ENCODE data around the gene NLRC4.
"Not testable (repeated sequence)": the region's sequence is repeated elsewhere in the genome, so short reads cannot be mapped to it uniquely, and the experiment has no call there.

The NLRC4 gene
- 0 reads per million in 3 donors for total RNA-seq

- no peaks in the 10 kb centered on the region for H3K36me3 ChIP-seq (ENCODE audit: control insufficient read depth, insufficient read depth, low read length)
- H3K4me3 ChIP-seq (ENCODE audit: insufficient read depth, low read depth, low read length, poor library complexity, severe bottlenecking): no peak within 1 kb of the TSS
- H3K4me1 ChIP-seq (ENCODE audit: control insufficient read depth, insufficient read depth, low read length, poor library complexity, severe bottlenecking): no peaks in the 10 kb centered on the region
- H3K9me3 ChIP-seq (ENCODE audit: control insufficient read depth, low read length): no peaks in the 10 kb centered on the region
- no peaks in the 10 kb centered on the region for H3K27me3 ChIP-seq (replicated peaks; ENCODE audit: control insufficient read depth, insufficient read depth, low read length, poor library complexity, severe bottlenecking)
- no peak for DNase-seq
- H3K27ac ChIP-seq (ENCODE audit: insufficient read depth, low read length, poor library complexity, severe bottlenecking): no peak within 1 kb of the TSS
Measured at GRCh38 chr2:32264422-32265105, at the start of gene NLRC4. Gene NLRC4, minus strand, starts transcription at chr2:32264886. Its CDS starts 8,111 bp downstream, at chr2:32256775.

- H3K27me3 ChIP-seq (replicated peaks; ENCODE audit: control insufficient read depth, insufficient read depth, low read length, poor library complexity, severe bottlenecking): no peaks in the 10 kb centered on the region
- H3K4me1 ChIP-seq (ENCODE audit: control insufficient read depth, insufficient read depth, low read length, poor library complexity, severe bottlenecking): no peaks in the 10 kb centered on the region
- H3K9me3 ChIP-seq (ENCODE audit: control insufficient read depth, low read length): no peaks in the 10 kb centered on the region
- H3K36me3 ChIP-seq (ENCODE audit: control insufficient read depth, insufficient read depth, low read length): peaks cover 13% of the 10 kb centered on the region
- no peak for DNase-seq
- no peak overlapping the region for H3K27ac ChIP-seq (ENCODE audit: insufficient read depth, low read length, poor library complexity, severe bottlenecking)
- no peak overlapping the region for H3K4me3 ChIP-seq (ENCODE audit: insufficient read depth, low read depth, low read length, poor library complexity, severe bottlenecking)
Measured at GRCh38 chr2:32310577-32310976, 45.9 kb upstream of the NLRC4 start.

GRCh38 chr2:32293966-32294562 is 29.4 kb upstream of the NLRC4 start:
- H3K4me3 ChIP-seq (ENCODE audit: insufficient read depth, low read depth, low read length, poor library complexity, severe bottlenecking); H3K9me3 ChIP-seq (ENCODE audit: control insufficient read depth, low read length); H3K4me1 ChIP-seq (ENCODE audit: control insufficient read depth, insufficient read depth, low read length, poor library complexity, severe bottlenecking); H3K27ac ChIP-seq (ENCODE audit: insufficient read depth, low read length, poor library complexity, severe bottlenecking); DNase-seq; H3K27me3 ChIP-seq (replicated peaks; ENCODE audit: control insufficient read depth, insufficient read depth, low read length, poor library complexity, severe bottlenecking): not testable (repeated sequence)
- H3K36me3 ChIP-seq (ENCODE audit: control insufficient read depth, insufficient read depth, low read length): peaks cover 37% of the 10 kb centered on the region

- not testable (repeated sequence) for H3K4me1 ChIP-seq (ENCODE audit: control insufficient read depth, insufficient read depth, low read length, poor library complexity, severe bottlenecking); H3K9me3 ChIP-seq (ENCODE audit: control insufficient read depth, low read length); H3K27me3 ChIP-seq (replicated peaks; ENCODE audit: control insufficient read depth, insufficient read depth, low read length, poor library complexity, severe bottlenecking); H3K4me3 ChIP-seq (ENCODE audit: insufficient read depth, low read depth, low read length, poor library complexity, severe bottlenecking); DNase-seq; H3K27ac ChIP-seq (ENCODE audit: insufficient read depth, low read length, poor library complexity, severe bottlenecking)
- peaks cover 36% of the 10 kb centered on the region for H3K36me3 ChIP-seq (ENCODE audit: control insufficient read depth, insufficient read depth, low read length)
Measured at GRCh38 chr2:32293493-32293892, 28.8 kb upstream of the NLRC4 start.

GRCh38 chr2:32291746-32292145 is 27.1 kb upstream of the NLRC4 start:
- no peak overlapping the region for H3K27ac ChIP-seq (ENCODE audit: insufficient read depth, low read length, poor library complexity, severe bottlenecking)
- no peaks in the 10 kb centered on the region for H3K9me3 ChIP-seq (ENCODE audit: control insufficient read depth, low read length)
- no peaks in the 10 kb centered on the region for H3K27me3 ChIP-seq (replicated peaks; ENCODE audit: control insufficient read depth, insufficient read depth, low read length, poor library complexity, severe bottlenecking)
- DNase-seq: no peak
- H3K4me3 ChIP-seq (ENCODE audit: insufficient read depth, low read depth, low read length, poor library complexity, severe bottlenecking): no peak overlapping the region
- H3K36me3 ChIP-seq (ENCODE audit: control insufficient read depth, insufficient read depth, low read length): peaks cover 31% of the 10 kb centered on the region
- no peaks in the 10 kb centered on the region for H3K4me1 ChIP-seq (ENCODE audit: control insufficient read depth, insufficient read depth, low read length, poor library complexity, severe bottlenecking)

- Histone ChIP-seq H3K9me3 (ENCODE audit: control insufficient read depth, low read length) (no peaks in the 10 kb centered on the region), H3K36me3 (ENCODE audit: control insufficient read depth, insufficient read depth, low read length) (peaks cover 21% of the 10 kb centered on the region), H3K4me1 (ENCODE audit: control insufficient read depth, insufficient read depth, low read length, poor library complexity, severe bottlenecking) (no peaks in the 10 kb centered on the region), H3K27me3 (replicated peaks; ENCODE audit: control insufficient read depth, insufficient read depth, low read length, poor library complexity, severe bottlenecking) (no peaks in the 10 kb centered on the region), H3K27ac (ENCODE audit: insufficient read depth, low read length, poor library complexity, severe bottlenecking) (no peak overlapping the region), H3K4me3 (ENCODE audit: insufficient read depth, low read depth, low read length, poor library complexity, severe bottlenecking) (no peak overlapping the region)
- DNase-seq: no peak
Measured at GRCh38 chr2:32290000-32290339, 25.3 kb upstream of the NLRC4 start.

GRCh38 chr2:32289165-32289999 is 24.7 kb upstream of the NLRC4 start:
- no peak overlapping the region for H3K27ac ChIP-seq (ENCODE audit: insufficient read depth, low read length, poor library complexity, severe bottlenecking)
- no peak for DNase-seq
- H3K36me3 ChIP-seq (ENCODE audit: control insufficient read depth, insufficient read depth, low read length): peaks cover 21% of the 10 kb centered on the region
- H3K27me3 ChIP-seq (replicated peaks; ENCODE audit: control insufficient read depth, insufficient read depth, low read length, poor library complexity, severe bottlenecking): no peaks in the 10 kb centered on the region
- no peaks in the 10 kb centered on the region for H3K4me1 ChIP-seq (ENCODE audit: control insufficient read depth, insufficient read depth, low read length, poor library complexity, severe bottlenecking)
- H3K9me3 ChIP-seq (ENCODE audit: control insufficient read depth, low read length): no peaks in the 10 kb centered on the region
- H3K4me3 ChIP-seq (ENCODE audit: insufficient read depth, low read depth, low read length, poor library complexity, severe bottlenecking): no peak overlapping the region

- H3K27ac ChIP-seq (ENCODE audit: insufficient read depth, low read length, poor library complexity, severe bottlenecking): no peak overlapping the region
- H3K4me1 ChIP-seq (ENCODE audit: control insufficient read depth, insufficient read depth, low read length, poor library complexity, severe bottlenecking): no peaks in the 10 kb centered on the region
- no peaks in the 10 kb centered on the region for H3K36me3 ChIP-seq (ENCODE audit: control insufficient read depth, insufficient read depth, low read length)
- H3K27me3 ChIP-seq (replicated peaks; ENCODE audit: control insufficient read depth, insufficient read depth, low read length, poor library complexity, severe bottlenecking): no peaks in the 10 kb centered on the region
- H3K4me3 ChIP-seq (ENCODE audit: insufficient read depth, low read depth, low read length, poor library complexity, severe bottlenecking): no peak overlapping the region
- no peak for DNase-seq
- no peaks in the 10 kb centered on the region for H3K9me3 ChIP-seq (ENCODE audit: control insufficient read depth, low read length)
Measured at GRCh38 chr2:32284321-32284720, 19.6 kb upstream of the NLRC4 start.

GRCh38 chr2:32278478-32278853 is 13.8 kb upstream of the NLRC4 start:
- peak overlapping the region; percentile 69 for H3K4me3 ChIP-seq (ENCODE audit: insufficient read depth, low read depth, low read length, poor library complexity, severe bottlenecking)
- H3K4me1 ChIP-seq (ENCODE audit: control insufficient read depth, insufficient read depth, low read length, poor library complexity, severe bottlenecking): peaks cover 3% of the 10 kb centered on the region
- no peaks in the 10 kb centered on the region for H3K36me3 ChIP-seq (ENCODE audit: control insufficient read depth, insufficient read depth, low read length)
- no peak for DNase-seq
- peak overlapping the region; percentile 75 for H3K27ac ChIP-seq (ENCODE audit: insufficient read depth, low read length, poor library complexity, severe bottlenecking)
- H3K9me3 ChIP-seq (ENCODE audit: control insufficient read depth, low read length): no peaks in the 10 kb centered on the region
- H3K27me3 ChIP-seq (replicated peaks; ENCODE audit: control insufficient read depth, insufficient read depth, low read length, poor library complexity, severe bottlenecking): no peaks in the 10 kb centered on the region
